ENCODE data around the gene TNFRSF1A.
A peak's percentile ranks its signal among the peaks of the same experiment; 100 is the strongest.

The TNFRSF1A gene

GRCh38 chr12:6335451-6336078 lies 6.3 kb downstream of the TNFRSF1A start:
- peak overlapping the region; percentile 28 for H3K4me3 ChIP-seq (ENCODE audit: low read length)
- peak; percentile 71 for TF ChIP-seq CTCF (conservative IDR thresholded peaks at IDR 0.05; ENCODE audit: low read depth, low read length)
- no peak for DNase-seq (ENCODE audit: low read depth)

DNA sequence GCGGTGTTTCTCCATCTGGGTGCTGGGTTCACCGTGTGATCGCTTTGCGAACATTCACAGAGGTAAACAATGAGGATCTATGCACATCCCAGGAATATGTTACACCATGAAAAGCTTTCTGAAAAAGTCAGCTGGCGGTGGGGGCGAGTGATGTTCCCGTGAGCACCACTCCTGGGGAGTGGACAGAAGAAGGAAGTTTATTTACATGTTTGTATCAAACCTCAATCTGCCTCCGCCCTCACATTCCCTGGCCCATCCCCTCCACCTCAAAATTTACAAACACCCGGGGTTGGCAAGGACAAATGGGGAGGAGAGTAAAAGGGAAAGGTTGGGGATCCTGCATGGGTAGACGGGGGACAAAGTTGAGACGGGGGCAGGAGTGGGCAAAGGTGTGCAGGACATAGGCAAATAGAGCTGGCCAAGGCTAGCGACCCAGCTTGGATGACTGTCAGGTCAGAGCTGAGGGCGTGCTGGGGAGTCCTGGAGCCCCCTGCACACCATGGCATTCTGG lies 6.9 kb downstream of the TNFRSF1A start:
- DNase-seq (ENCODE audit: low read depth) = no peak
- TF ChIP-seq CTCF (conservative IDR thresholded peaks at IDR 0.05; ENCODE audit: low read depth, low read length) = no peak
- H3K4me3 ChIP-seq (ENCODE audit: low read length) = no peak overlapping the region

DNA sequence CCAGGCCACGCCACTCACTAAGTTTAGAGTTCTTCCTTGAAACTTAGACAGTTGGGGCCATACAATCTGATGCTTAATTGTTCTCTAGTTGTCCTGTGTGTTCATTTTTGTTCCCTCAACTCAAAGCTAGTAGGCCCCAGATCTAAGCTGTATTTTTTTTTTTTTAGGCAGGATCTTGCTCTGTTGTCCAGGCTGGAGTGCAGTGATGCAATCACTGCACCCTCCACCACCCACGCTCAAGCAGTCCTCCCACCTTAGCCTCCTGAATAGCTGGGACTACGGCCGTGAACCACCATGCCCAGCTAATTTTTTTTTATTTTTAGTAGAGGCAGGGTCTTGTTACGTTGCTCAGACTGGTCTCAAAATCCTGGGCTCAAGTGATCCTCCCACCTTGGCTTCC lies 7.5 kb downstream of the TNFRSF1A start:
- TF ChIP-seq CTCF (conservative IDR thresholded peaks at IDR 0.05; ENCODE audit: low read depth, low read length) = no peak
- DNase-seq (ENCODE audit: low read depth) = no peak
- no peak overlapping the region for H3K4me3 ChIP-seq (ENCODE audit: low read length)

GRCh38 chr12:6333566-6333965 lies 8.3 kb downstream of the TNFRSF1A start:
- TF ChIP-seq CTCF (conservative IDR thresholded peaks at IDR 0.05; ENCODE audit: low read depth, low read length) = no peak
- no peak for DNase-seq (ENCODE audit: low read depth)
- no peak overlapping the region for H3K4me3 ChIP-seq (ENCODE audit: low read length)

DNA sequence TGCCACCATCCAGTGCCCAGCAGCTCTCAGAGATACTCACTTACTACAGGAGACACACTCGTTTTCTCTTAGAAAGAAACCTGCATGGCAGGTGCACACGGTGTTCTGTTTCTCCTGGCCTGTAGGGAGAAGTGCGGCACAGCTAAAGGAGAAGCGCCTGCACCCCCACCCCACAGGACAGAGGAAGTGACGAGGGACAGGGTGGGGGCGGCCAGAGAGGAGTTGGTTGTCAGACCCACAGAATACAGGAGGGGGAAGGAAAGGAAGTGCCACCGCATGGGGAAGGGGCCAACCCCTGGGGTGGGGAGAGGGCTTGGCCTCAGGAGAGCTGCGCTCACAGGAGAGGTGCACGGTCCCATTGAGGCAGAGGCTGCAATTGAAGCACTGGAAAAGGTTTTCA lies 8.8 kb downstream of the TNFRSF1A start:
- no peak for TF ChIP-seq CTCF (conservative IDR thresholded peaks at IDR 0.05; ENCODE audit: low read depth, low read length)
- no peak overlapping the region for H3K4me3 ChIP-seq (ENCODE audit: low read length)
- DNase-seq (ENCODE audit: low read depth) = no peak

- TF ChIP-seq CTCF (conservative IDR thresholded peaks at IDR 0.05; ENCODE audit: low read depth, low read length) = no peak
- DNase-seq (ENCODE audit: low read depth) = no peak
- H3K4me3 ChIP-seq (ENCODE audit: low read length) = no peak overlapping the region
Measured at GRCh38 chr12:6332459-6332858, 9.4 kb downstream of the TNFRSF1A start.

GRCh38 chr12:6330999-6331714 lies 10.7 kb downstream of the TNFRSF1A start:
- no peak for DNase-seq (ENCODE audit: low read depth)
- no peak for TF ChIP-seq CTCF (conservative IDR thresholded peaks at IDR 0.05; ENCODE audit: low read depth, low read length)
- H3K4me3 ChIP-seq (ENCODE audit: low read length) = no peak overlapping the region

All from retinal pigment epithelial cell (primary cell).